Endothelial cell of umbilical vein (primary cell): ENCODE data around the gene KDM7A. TPM values are rescaled to one million over a fixed set of nuclear protein-coding genes. Genes with fewer than 3 reads are reported as not detected.

Experiments used
- BruUV-seq: library from RNA; stranded (reverse); fragments of 400-500 nt; replicated peaks from 2 replicates; lab custom pipeline; 2021; lab: Mats Ljungman, UMichigan
- CTCF ChIA-PET: fragments of 300-600, 350-600 bp; sonication (Branson Sonifier 250); formaldehyde crosslinking; loops from one replicate; lab custom pipeline; 2021; ENCODE audit warnings: antibody characterized with exemption, inconsistent platforms; lab: Charles Lee
- POLR2A ChIA-PET: fragments of 300-600, 350-600 bp; sonication (Branson Sonifier 250); formaldehyde crosslinking; loops from one replicate; lab custom pipeline; 2021; ENCODE audit warnings: antibody characterized with exemption, inconsistent platforms; lab: Charles Lee
- DNase-seq: peaks from one replicate; pipeline ENCODE4 v3.0.0-alpha.2; 2011; ENCODE audit warnings: low read depth, low spot score
- FAIRE-seq: peaks from 2 replicates; lab custom pipeline; 2011; peaks lifted over from hg19 to GRCh38; lab: Jason Lieb, UNC
- H2AFZ ChIP-seq: 2 replicates; pipeline ENCODE4 v1.6.0; 2012; ENCODE audit warnings: low read depth, low read length, control low read depth, inconsistent platforms
- H3K27ac ChIP-seq: 2 replicates; pipeline ENCODE4 v1.5.1; 2011; ENCODE audit warnings: low read depth, mild to moderate bottlenecking, control low read depth, low read length, moderate library complexity; ENCODE audit not compliant: insufficient read depth
- H3K27me3 ChIP-seq, 2 experiments: 2 replicates each; pipeline versions ENCODE4 v1.6.0 to v1.6.1; 2011; ENCODE audit warnings: low read length in 2 of 2, mixed read lengths in 1 of 2; ENCODE audit not compliant: control insufficient read depth in 2 of 2, insufficient read depth in 2 of 2
- H3K36me3 ChIP-seq, 2 experiments: 2 replicates in 1 of 2; 3 replicates in 1 of 2; pipeline ENCODE4 v1.5.1; 2011; ENCODE audit warnings: low read length in 2 of 2, mild to moderate bottlenecking in 1 of 2, moderate library complexity in 1 of 2; ENCODE audit not compliant: control insufficient read depth in 2 of 2, insufficient read depth in 2 of 2; ENCODE audit errors: extremely low read depth in 1 of 2
- H3K4me1 ChIP-seq: 3 replicates; pipeline ENCODE4 v1.5.1; 2011; ENCODE audit warnings: mild to moderate bottlenecking, low read length; ENCODE audit not compliant: control insufficient read depth, insufficient read depth; ENCODE audit errors: extremely low read depth
- H3K4me2 ChIP-seq: 2 replicates; pipeline ENCODE4 v1.6.1; 2011; ENCODE audit warnings: low read length, control low read depth, mixed read lengths; ENCODE audit not compliant: insufficient read depth
- H3K4me3 ChIP-seq, 3 experiments: fragments of 200-600 bp in 1 of 3; sonication (generic), shearing (Covaris generic) in 1 of 3; replicated peaks in 1 of 3; 2 replicates each; pipeline ENCODE4 v1.5.1; 2011 to 2016; ENCODE audit warnings: control low read depth in 3 of 3, low read length in 3 of 3, mild to moderate bottlenecking in 2 of 3, inconsistent platforms in 1 of 3, low read depth in 1 of 3, moderate library complexity in 1 of 3; ENCODE audit not compliant: insufficient read depth in 1 of 3
- H3K79me2 ChIP-seq: 2 replicates; pipeline ENCODE4 v1.6.0; 2012; ENCODE audit warnings: low read length, inconsistent platforms; ENCODE audit not compliant: control insufficient read depth, insufficient read depth
- H3K9ac ChIP-seq: replicated peaks from 2 replicates; pipeline ENCODE3; 2011; ENCODE audit warnings: low read length, control low read depth; ENCODE audit not compliant: insufficient read depth; ENCODE audit errors: extremely low read depth
- H3K9me1 ChIP-seq: replicated peaks from 3 replicates; pipeline ENCODE4 v1.6.0; 2011; ENCODE audit warnings: mild to moderate bottlenecking, low read length; ENCODE audit not compliant: control insufficient read depth, insufficient read depth; ENCODE audit errors: extremely low read depth
- H3K9me3 ChIP-seq: replicated peaks from 2 replicates; pipeline ENCODE4 v1.5.1; 2012; ENCODE audit warnings: low read length, inconsistent platforms; ENCODE audit not compliant: control insufficient read depth, insufficient read depth
- H4K20me1 ChIP-seq: replicated peaks from 2 replicates; pipeline ENCODE3; 2011; ENCODE audit warnings: mild to moderate bottlenecking, low read length; ENCODE audit not compliant: control insufficient read depth, insufficient read depth; ENCODE audit errors: extremely low read depth
- EZH2 ChIP-seq: IDR thresholded peaks from 2 replicates; pipeline ENCODE4 v1.6.1; 2012; ENCODE audit warnings: borderline replicate concordance, low read depth, mild to moderate bottlenecking, moderate library complexity, low read length, inconsistent platforms; ENCODE audit not compliant: severe bottlenecking
- FOS ChIP-seq: IDR thresholded peaks from 2 replicates; pipeline ENCODE4 v1.6.1; 2011; ENCODE audit warnings: mild to moderate bottlenecking, low read length, moderate library complexity, borderline replicate concordance; ENCODE audit not compliant: insufficient read depth
- GATA2 ChIP-seq: IDR thresholded peaks from 2 replicates; pipeline ENCODE4 v1.7.0; 2011; ENCODE audit warnings: low read depth, mild to moderate bottlenecking, moderate library complexity, mixed read lengths, low read length; ENCODE audit not compliant: insufficient read length, insufficient read depth
- JUN ChIP-seq: IDR thresholded peaks from 2 replicates; pipeline ENCODE4 v1.6.1; 2011; ENCODE audit warnings: borderline replicate concordance, low read depth; ENCODE audit not compliant: insufficient read length, insufficient read depth
- MYC ChIP-seq: IDR thresholded peaks from one replicate; pipeline ENCODE4 v1.6.1; 2011; ENCODE audit warnings: mild to moderate bottlenecking, low read depth, low read length
- POLR2A ChIP-seq: IDR thresholded peaks from 2 replicates; pipeline ENCODE4 v1.6.1; 2012; ENCODE audit warnings: low read depth, mild to moderate bottlenecking, control low read depth, low read length
- POLR2AphosphoS5 ChIP-seq: IDR thresholded peaks from 2 replicates; pipeline ENCODE4 v1.6.1; 2012; ENCODE audit warnings: low read depth, mild to moderate bottlenecking, control low read depth, low read length, moderate library complexity; ENCODE audit not compliant: insufficient read depth
- dilution Hi-C: fragments of 300-500 bp; cut with MboI; formaldehyde crosslinking; loops from one replicate; pipeline ENCODE4 v1.15.0; 2019; ENCODE audit warnings: low sequenced_read_pairs; ENCODE audit not compliant: extremely low pct_ligation_motif_present
- intact Hi-C: fragments of 100-400 bp; cut with micrococcal nuclease; formaldehyde crosslinking; loops from one replicate; pipeline ENCODE4 v1.10.0; 2022
- polyA plus RNA-seq, 4 experiments: library from polyadenylated mRNA; depleted of rRNA in 3 of 4; stranded (reverse) in 3 of 4; unstranded in 1 of 4; fragments of >200 nt; gene quantifications; 2 replicates each; pipeline versions ENCODE4 v1.2.1 to v1.2.3, GENCODE V29; 2011 to 2012; ENCODE audit warnings: missing spikeins in 1 of 4
- total RNA-seq: library from RNA; stranded (reverse); gene quantifications from 2 replicates; pipeline ENCODE4 v1.2.3, GENCODE V29; 2021
- TF ChIP-seq, protein P1 (sequence below): IDR thresholded peaks from 2 replicates; pipeline ENCODE4 v1.6.1; 2011; ENCODE audit not compliant: insufficient read depth, insufficient read length
- TF ChIP-seq, protein P2 (sequence below), 2 donors: IDR thresholded peaks; 1 replicate in 1 of 2; 2 replicates in 1 of 2; pipeline ENCODE4 v1.5.1; 2011; ENCODE audit warnings: low read length in 2 of 2, mild to moderate bottlenecking in 2 of 2, moderate library complexity in 2 of 2, control low read depth in 1 of 2, inconsistent platforms in 1 of 2, low read depth in 1 of 2; ENCODE audit not compliant: insufficient read depth in 1 of 2; ENCODE audit errors: extremely low read depth in 1 of 2

Gene KDM7A
- total and polyA plus RNA-seq, 2 donors (not counting 3 experiments of a cell fraction or from before 2014, with no cell fraction given), result 2.4 to 7.3 TPM

DNA sequence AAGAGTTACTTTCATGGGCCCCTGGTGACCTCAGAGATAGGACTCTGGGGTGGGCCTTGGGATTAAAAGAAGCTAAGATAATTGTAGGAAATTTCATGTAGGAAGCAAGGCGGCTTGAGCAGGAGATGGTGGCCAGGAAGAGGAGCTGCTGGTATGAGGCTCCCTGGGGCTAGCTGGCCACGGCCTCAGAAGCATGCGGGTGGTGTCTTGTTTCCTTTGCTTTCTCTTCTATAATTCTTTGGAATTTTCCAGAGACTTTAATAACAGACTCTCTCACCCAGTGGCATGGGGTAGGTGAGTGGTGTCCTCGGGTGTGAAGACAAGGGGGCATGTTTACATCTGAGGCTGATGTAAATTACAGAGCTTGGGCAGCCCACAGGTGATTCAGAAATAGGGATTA lies 41.9 kb upstream of the KDM7A start:
- Histone ChIP-seq H3K27ac (no peak overlapping the region), H4K20me1 (no peaks in the 10 kb centered on the region), H2AFZ (no peak overlapping the region), H3K4me2 (no peak overlapping the region), H3K79me2 (no peaks in the 10 kb centered on the region), H3K9me1 (no peaks in the 10 kb centered on the region), H3K27me3 (no peaks in the 10 kb centered on the region), H3K4me1 (no peaks in the 10 kb centered on the region), H3K9ac (no peak overlapping the region), H3K36me3 (no peaks in the 10 kb centered on the region), H3K4me3 (no peak overlapping the region), H3K9me3 (no peaks in the 10 kb centered on the region)
- POLR2A ChIA-PET, result no interaction called here
- dilution Hi-C loops, result no loop called here
- intact Hi-C loops, result no loop called here
- CTCF ChIA-PET, result interaction anchor here (1.3 to 1.8 kb wide), 2 partner anchors 11 to 24 kb away, joined by 3 read pairs; no protein-coding TSS in a partner anchor
- no TSS peak for BruUV-seq
- FAIRE-seq (no peak), DNase-seq (no peak)
- TF ChIP-seq MYC, result no peak
- no peak for TF ChIP-seq POLR2AphosphoS5
- TF ChIP-seq, protein P1, sequence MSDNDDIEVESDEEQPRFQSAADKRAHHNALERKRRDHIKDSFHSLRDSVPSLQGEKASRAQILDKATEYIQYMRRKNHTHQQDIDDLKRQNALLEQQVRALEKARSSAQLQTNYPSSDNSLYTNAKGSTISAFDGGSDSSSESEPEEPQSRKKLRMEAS, result no peak
- no peak for TF ChIP-seq FOS
- no peak for TF ChIP-seq EZH2
- no peak for TF ChIP-seq POLR2A
- TF ChIP-seq, protein P2, sequence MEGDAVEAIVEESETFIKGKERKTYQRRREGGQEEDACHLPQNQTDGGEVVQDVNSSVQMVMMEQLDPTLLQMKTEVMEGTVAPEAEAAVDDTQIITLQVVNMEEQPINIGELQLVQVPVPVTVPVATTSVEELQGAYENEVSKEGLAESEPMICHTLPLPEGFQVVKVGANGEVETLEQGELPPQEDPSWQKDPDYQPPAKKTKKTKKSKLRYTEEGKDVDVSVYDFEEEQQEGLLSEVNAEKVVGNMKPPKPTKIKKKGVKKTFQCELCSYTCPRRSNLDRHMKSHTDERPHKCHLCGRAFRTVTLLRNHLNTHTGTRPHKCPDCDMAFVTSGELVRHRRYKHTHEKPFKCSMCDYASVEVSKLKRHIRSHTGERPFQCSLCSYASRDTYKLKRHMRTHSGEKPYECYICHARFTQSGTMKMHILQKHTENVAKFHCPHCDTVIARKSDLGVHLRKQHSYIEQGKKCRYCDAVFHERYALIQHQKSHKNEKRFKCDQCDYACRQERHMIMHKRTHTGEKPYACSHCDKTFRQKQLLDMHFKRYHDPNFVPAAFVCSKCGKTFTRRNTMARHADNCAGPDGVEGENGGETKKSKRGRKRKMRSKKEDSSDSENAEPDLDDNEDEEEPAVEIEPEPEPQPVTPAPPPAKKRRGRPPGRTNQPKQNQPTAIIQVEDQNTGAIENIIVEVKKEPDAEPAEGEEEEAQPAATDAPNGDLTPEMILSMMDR (IDR thresholded peaks at IDR 0.05; ENCODE audit: extremely low read depth in 1 of 2, insufficient read depth in 1 of 2, low read depth in 1 of 2, low read length in 2 of 2), result no peak
- no peak for TF ChIP-seq GATA2
- TF ChIP-seq JUN, result no peak
